ENCODE data around the gene LYRM2.

DNA sequence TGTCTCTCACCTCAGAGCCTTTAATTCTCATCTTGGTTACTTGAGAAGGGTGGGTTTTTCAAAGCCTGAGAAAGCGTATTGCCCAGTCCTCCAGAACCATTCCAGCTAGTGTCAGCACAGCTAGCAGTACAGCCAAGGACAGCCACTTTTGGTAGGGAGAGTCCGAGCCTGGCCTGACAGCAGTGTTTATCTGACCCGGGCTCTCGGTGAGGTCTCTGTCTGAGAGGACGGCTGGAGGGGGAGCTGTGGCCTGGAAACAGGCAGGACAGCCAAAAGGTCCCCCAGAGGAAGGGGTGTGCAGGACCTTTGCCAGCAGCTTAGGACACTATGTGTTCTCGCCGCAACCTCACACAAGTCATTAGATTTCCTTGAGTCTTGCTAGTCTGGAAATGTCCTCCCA, 38.8 kb downstream of the LYRM2 start:
- TF ChIP-seq RBBP5 (IDR thresholded peaks at IDR 0.05; ENCODE audit: borderline replicate concordance, low read depth, low read length) (no peak), POLR2A (IDR thresholded peaks at IDR 0.05; ENCODE audit: control extremely low read depth in 1 of 2, low read depth in 2 of 2, low read length in 2 of 2) (no peak), CBX5 (IDR thresholded peaks at IDR 0.05; ENCODE audit: low read depth, low read length) (no peak), YY1 (IDR thresholded peaks at IDR 0.05; ENCODE audit: low read depth, low read length) (no peak), SIX5 (IDR thresholded peaks at IDR 0.05; ENCODE audit: low read depth, low read length) (no peak), KDM5A (IDR thresholded peaks at IDR 0.05; ENCODE audit: low read length) (no peak), SIN3A (conservative IDR thresholded peaks at IDR 0.05 in 1 of 2, IDR thresholded peaks at IDR 0.05 in 1 of 2; ENCODE audit: low read depth in 1 of 2, low read length in 2 of 2) (no peak)
- TF ChIP-seq, protein P1, sequence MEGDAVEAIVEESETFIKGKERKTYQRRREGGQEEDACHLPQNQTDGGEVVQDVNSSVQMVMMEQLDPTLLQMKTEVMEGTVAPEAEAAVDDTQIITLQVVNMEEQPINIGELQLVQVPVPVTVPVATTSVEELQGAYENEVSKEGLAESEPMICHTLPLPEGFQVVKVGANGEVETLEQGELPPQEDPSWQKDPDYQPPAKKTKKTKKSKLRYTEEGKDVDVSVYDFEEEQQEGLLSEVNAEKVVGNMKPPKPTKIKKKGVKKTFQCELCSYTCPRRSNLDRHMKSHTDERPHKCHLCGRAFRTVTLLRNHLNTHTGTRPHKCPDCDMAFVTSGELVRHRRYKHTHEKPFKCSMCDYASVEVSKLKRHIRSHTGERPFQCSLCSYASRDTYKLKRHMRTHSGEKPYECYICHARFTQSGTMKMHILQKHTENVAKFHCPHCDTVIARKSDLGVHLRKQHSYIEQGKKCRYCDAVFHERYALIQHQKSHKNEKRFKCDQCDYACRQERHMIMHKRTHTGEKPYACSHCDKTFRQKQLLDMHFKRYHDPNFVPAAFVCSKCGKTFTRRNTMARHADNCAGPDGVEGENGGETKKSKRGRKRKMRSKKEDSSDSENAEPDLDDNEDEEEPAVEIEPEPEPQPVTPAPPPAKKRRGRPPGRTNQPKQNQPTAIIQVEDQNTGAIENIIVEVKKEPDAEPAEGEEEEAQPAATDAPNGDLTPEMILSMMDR (IDR thresholded peaks at IDR 0.05; ENCODE audit: control extremely low read depth in 1 of 3, insufficient read depth in 1 of 3, low read depth in 1 of 3, low read length in 3 of 3) = no peak
